Kidney epithelial cell (primary cell): Measurements from ENCODE around the gene CD96. TPM values are rescaled to one million over a fixed set of nuclear protein-coding genes. Genes with fewer than 3 reads are reported as not detected.

ENCODE experiments used
- DNase-seq: peaks from one replicate; pipeline ENCODE4 v3.0.0-alpha.2; 2010; ENCODE audit warnings: low read depth
- H3K27me3 ChIP-seq: 2 replicates; pipeline ENCODE4 v1.6.0; 2011; ENCODE audit warnings: low read length; ENCODE audit not compliant: control insufficient read depth, insufficient read depth
- H3K36me3 ChIP-seq: 2 replicates; pipeline ENCODE4 v1.5.1; 2011; ENCODE audit warnings: low read length; ENCODE audit not compliant: control insufficient read depth, insufficient read depth
- H3K4me3 ChIP-seq: 2 replicates; pipeline ENCODE4 v1.5.1; 2011; ENCODE audit warnings: low read depth, mild to moderate bottlenecking, control low read depth, low read length
- CTCF ChIP-seq: IDR thresholded peaks from 2 replicates; pipeline ENCODE4 v1.5.1; 2011; ENCODE audit warnings: mild to moderate bottlenecking, moderate library complexity, low read length, control low read depth, inconsistent platforms; ENCODE audit not compliant: insufficient read depth, poor library complexity, severe bottlenecking
- total RNA-seq: library from RNA; depleted of rRNA; stranded (reverse); fragments of >200 nt; gene quantifications from 2 replicates; pipeline ENCODE4 v1.2.3, GENCODE V29; 2015

The CD96 gene
- total RNA-seq, 1 donor from 2014 or later: not detected

- no peak for TF ChIP-seq CTCF
- no peak for DNase-seq
These were observed 153.7 kb downstream of the CD96 start for GRCh38 chr3:111695636-111696117.

GRCh38 chr3:111700054-111700453 lies 158.1 kb downstream of the CD96 start:
- no peaks in the 10 kb centered on the region for H3K27me3 ChIP-seq
- no peak for DNase-seq
- H3K4me3 ChIP-seq: no peak overlapping the region
- no peak for TF ChIP-seq CTCF
- H3K36me3 ChIP-seq: no peaks in the 10 kb centered on the region

More at GRCh38 chr3:111695636-111696117, 153.7 kb downstream of the CD96 start:
- Histone ChIP-seq H3K36me3 (no peaks in the 10 kb centered on the region), H3K4me3 (no peak overlapping the region), H3K27me3 (no peaks in the 10 kb centered on the region)

- H3K27me3 ChIP-seq: no peaks in the 10 kb centered on the region
- H3K4me3 ChIP-seq: no peak overlapping the region
- DNase-seq: no peak
- no peak for TF ChIP-seq CTCF
- H3K36me3 ChIP-seq: no peaks in the 10 kb centered on the region
These were observed 159.4 kb downstream of the CD96 start for GRCh38 chr3:111701292-111701906.

Other genes with a start within 250 kb of the CD96 start
- 1.0 TPM in 1 of 2 replicates, not detected in the other for gene ZBED2, start 53.1 kb downstream of the CD96 start, total RNA-seq
- 4.4 and 6.3 TPM in 2 replicates for gene PLCXD2, start 132.5 kb downstream of the CD96 start, total RNA-seq